ENCODE results near the gene ZNF536.

ZNF536 gene

GRCh38 chr19:30540761-30541160 is 168.6 kb downstream of the ZNF536 start:
- peaks cover 3% of the 10 kb centered on the region in 2 donors for H3K9me3 Mint-ChIP-seq
- H3K27me3 Mint-ChIP-seq, result peaks cover 0 to 4% of the 10 kb centered on the region in 2 donors
- no peak for DNase-seq
- no peak overlapping the region for H3K27ac Mint-ChIP-seq
- H3K36me3 Mint-ChIP-seq, result no peaks in the 10 kb centered on the region
- H3K4me1 Mint-ChIP-seq, result no peaks in the 10 kb centered on the region
- no peak overlapping the region for H3K4me3 Mint-ChIP-seq
- no peak for ATAC-seq (replicated peaks)

DNA sequence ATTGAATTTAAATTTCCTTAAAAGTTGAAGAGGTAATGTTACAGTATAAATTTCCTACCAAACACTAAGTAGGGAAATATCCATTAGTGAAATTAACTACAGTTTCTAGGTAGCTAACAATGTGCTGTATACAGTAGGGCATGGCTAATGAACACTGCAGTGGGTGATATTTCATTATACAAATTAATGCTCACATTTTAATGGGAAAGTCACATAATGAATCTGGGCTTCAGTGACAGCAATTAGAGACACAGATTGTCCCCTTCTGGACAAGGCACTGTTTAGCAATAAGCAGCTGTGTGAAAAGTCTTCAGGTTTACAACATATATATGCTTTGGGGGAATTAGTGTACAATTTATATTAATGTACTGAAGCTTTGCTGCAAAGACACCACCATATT is 169.4 kb downstream of the ZNF536 start:
- DNase-seq (no peak), ATAC-seq (replicated peaks) (no peak)
- no peaks in the 10 kb centered on the region for H3K36me3 Mint-ChIP-seq
- no peak overlapping the region for H3K27ac Mint-ChIP-seq
- no peaks in the 10 kb centered on the region for H3K4me1 Mint-ChIP-seq
- no peak overlapping the region for H3K4me3 Mint-ChIP-seq
- peaks cover 3% of the 10 kb centered on the region in 2 donors for H3K9me3 Mint-ChIP-seq
- no peaks in the 10 kb centered on the region for H3K27me3 Mint-ChIP-seq

GRCh38 chr19:30543243-30543945 is 171.2 kb downstream of the ZNF536 start:
- peaks cover 3% of the 10 kb centered on the region in 2 donors for H3K9me3 Mint-ChIP-seq
- no peak for ATAC-seq (replicated peaks)
- H3K36me3 Mint-ChIP-seq, result no peaks in the 10 kb centered on the region
- no peak for DNase-seq
- no peak overlapping the region for H3K27ac Mint-ChIP-seq
- no peak overlapping the region for H3K4me3 Mint-ChIP-seq
- H3K4me1 Mint-ChIP-seq, result no peaks in the 10 kb centered on the region
- H3K27me3 Mint-ChIP-seq, result no peaks in the 10 kb centered on the region

GRCh38 chr19:30545752-30546151 is 173.6 kb downstream of the ZNF536 start:
- ATAC-seq (replicated peaks) (no peak), DNase-seq (no peak)
- H3K27ac Mint-ChIP-seq, result no peak overlapping the region
- no peaks in the 10 kb centered on the region for H3K27me3 Mint-ChIP-seq
- no peaks in the 10 kb centered on the region for H3K9me3 Mint-ChIP-seq
- H3K4me1 Mint-ChIP-seq, result no peaks in the 10 kb centered on the region
- H3K4me3 Mint-ChIP-seq, result no peak overlapping the region
- no peaks in the 10 kb centered on the region for H3K36me3 Mint-ChIP-seq

DNA sequence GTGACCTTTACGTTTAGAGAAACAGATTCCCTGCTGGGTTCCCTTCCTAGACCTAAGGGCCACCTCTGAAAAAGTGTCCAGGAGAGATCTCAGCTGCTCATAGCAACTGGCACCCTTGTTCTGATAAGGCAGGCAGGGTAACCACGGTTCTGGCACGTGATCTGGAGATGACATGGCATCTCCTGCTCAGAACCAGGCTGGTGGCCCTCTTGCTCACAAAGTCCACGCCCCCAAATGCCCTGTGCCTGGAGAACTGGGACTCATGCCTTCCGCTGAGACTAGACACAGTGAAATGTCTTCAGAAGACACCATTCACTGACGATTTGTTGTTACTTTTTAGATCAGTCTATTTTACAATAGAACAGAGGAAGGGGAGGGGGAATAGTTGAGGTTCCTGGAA is 174.1 kb downstream of the ZNF536 start:
- no peaks in the 10 kb centered on the region for H3K36me3 Mint-ChIP-seq

GRCh38 chr19:30547246-30547645 is 175.1 kb downstream of the ZNF536 start:
- H3K27me3 Mint-ChIP-seq, result no peaks in the 10 kb centered on the region
- no peak for DNase-seq
- ATAC-seq (replicated peaks), result no peak
- H3K4me3 Mint-ChIP-seq, result no peak overlapping the region
- no peaks in the 10 kb centered on the region for H3K4me1 Mint-ChIP-seq
- H3K36me3 Mint-ChIP-seq, result no peaks in the 10 kb centered on the region
- no peaks in the 10 kb centered on the region for H3K9me3 Mint-ChIP-seq
- no peak overlapping the region for H3K27ac Mint-ChIP-seq

More for the DNA sequence above, 174.1 kb downstream of the ZNF536 start:
- no peaks in the 10 kb centered on the region for H3K9me3 Mint-ChIP-seq
- H3K4me3 Mint-ChIP-seq, result no peak overlapping the region
- no peak for DNase-seq
- H3K27ac Mint-ChIP-seq, result no peak overlapping the region
- no peak for ATAC-seq (replicated peaks)
- no peaks in the 10 kb centered on the region for H3K27me3 Mint-ChIP-seq
- no peaks in the 10 kb centered on the region for H3K4me1 Mint-ChIP-seq

DNA sequence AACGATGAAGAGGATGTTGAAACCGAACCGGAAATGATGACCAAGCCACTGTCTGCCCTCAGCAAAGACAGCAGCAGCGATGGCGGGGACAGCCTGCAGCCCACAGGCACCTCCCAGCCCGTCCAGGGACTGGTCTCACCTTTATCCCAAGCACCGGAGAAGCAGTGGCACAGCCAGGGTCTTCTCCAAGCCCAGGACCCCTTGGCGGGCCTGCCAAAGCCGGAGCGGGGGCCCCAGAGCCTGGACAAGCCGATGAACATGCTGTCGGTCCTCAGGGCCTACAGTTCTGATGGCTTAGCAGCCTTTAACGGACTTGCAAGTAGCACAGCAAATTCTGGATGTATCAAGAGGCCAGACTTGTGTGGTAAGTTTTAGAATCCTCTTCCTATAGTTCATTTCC is 177.0 kb downstream of the ZNF536 start:
- no peaks in the 10 kb centered on the region for H3K9me3 Mint-ChIP-seq
- no peaks in the 10 kb centered on the region for H3K36me3 Mint-ChIP-seq
- H3K27ac Mint-ChIP-seq, result no peak overlapping the region
- H3K27me3 Mint-ChIP-seq, result no peaks in the 10 kb centered on the region
- no peak for DNase-seq
- no peaks in the 10 kb centered on the region for H3K4me1 Mint-ChIP-seq
- ATAC-seq (replicated peaks), result no peak
- no peak overlapping the region for H3K4me3 Mint-ChIP-seq

- ATAC-seq (replicated peaks) (no peak), DNase-seq (no peak)
- Mint-ChIP-seq H3K27ac (no peak overlapping the region), H3K36me3 (no peaks in the 10 kb centered on the region), H3K9me3 (no peaks in the 10 kb centered on the region), H3K27me3 (no peaks in the 10 kb centered on the region), H3K4me1 (no peaks in the 10 kb centered on the region), H3K4me3 (no peak overlapping the region)
Observed at GRCh38 chr19:30551271-30551670, 179.1 kb downstream of the ZNF536 start.

GRCh38 chr19:30552593-30552992 is 180.4 kb downstream of the ZNF536 start:
- ATAC-seq (replicated peaks), result no peak
- Mint-ChIP-seq H3K27me3 (no peaks in the 10 kb centered on the region), H3K36me3 (no peaks in the 10 kb centered on the region), H3K4me1 (no peaks in the 10 kb centered on the region), H3K9me3 (no peaks in the 10 kb centered on the region), H3K4me3 (no peak overlapping the region), H3K27ac (peak overlapping the region; percentile 33)
- no peak for DNase-seq

- DNase-seq (no peak), ATAC-seq (replicated peaks) (no peak)
- Mint-ChIP-seq H3K27me3 (peaks cover 0 to 5% of the 10 kb centered on the region in 2 donors), H3K4me1 (no peaks in the 10 kb centered on the region), H3K9me3 (no peaks in the 10 kb centered on the region), H3K27ac (no peak overlapping the region), H3K36me3 (no peaks in the 10 kb centered on the region), H3K4me3 (no peak overlapping the region)
Observed at GRCh38 chr19:30555075-30555790, 183.0 kb downstream of the ZNF536 start.

DNA sequence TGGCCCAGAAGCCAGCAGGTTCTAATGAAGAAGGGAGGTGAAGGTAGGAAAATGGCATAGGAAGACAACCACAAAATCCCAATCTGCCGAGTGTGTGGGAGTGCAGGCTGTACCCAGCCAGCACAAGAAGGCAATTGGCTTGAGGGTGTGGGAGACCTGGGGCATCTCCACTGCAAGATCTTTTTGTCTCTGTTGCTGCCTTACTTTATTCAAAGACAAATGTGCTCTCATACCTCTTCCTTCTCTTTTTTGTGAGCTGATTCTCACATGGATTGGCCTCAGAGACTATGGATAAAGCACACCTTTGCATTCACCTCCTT is 183.6 kb downstream of the ZNF536 start:
- no peak for ATAC-seq (replicated peaks)
- Mint-ChIP-seq H3K9me3 (no peaks in the 10 kb centered on the region), H3K4me3 (no peak overlapping the region)

GRCh38 chr19:30556230-30556711 is 184.1 kb downstream of the ZNF536 start:
- Mint-ChIP-seq H3K27ac (no peak overlapping the region), H3K36me3 (no peaks in the 10 kb centered on the region), H3K27me3 (peaks cover 0 to 5% of the 10 kb centered on the region in 2 donors), H3K4me1 (no peaks in the 10 kb centered on the region), H3K9me3 (no peaks in the 10 kb centered on the region), H3K4me3 (no peak overlapping the region)
- DNase-seq (no peak), ATAC-seq (replicated peaks) (no peak)

More for the DNA sequence above, 183.6 kb downstream of the ZNF536 start:
- Mint-ChIP-seq H3K27ac (no peak overlapping the region), H3K36me3 (no peaks in the 10 kb centered on the region), H3K27me3 (peaks cover 0 to 5% of the 10 kb centered on the region in 2 donors), H3K4me1 (no peaks in the 10 kb centered on the region)
- no peak for DNase-seq

GRCh38 chr19:30557212-30557611 is 185.0 kb downstream of the ZNF536 start:
- Mint-ChIP-seq H3K27ac (no peak overlapping the region), H3K4me1 (no peaks in the 10 kb centered on the region), H3K27me3 (peaks cover 0 to 5% of the 10 kb centered on the region in 2 donors), H3K36me3 (no peaks in the 10 kb centered on the region), H3K4me3 (no peak overlapping the region), H3K9me3 (no peaks in the 10 kb centered on the region)
- ATAC-seq (replicated peaks) (no peak), DNase-seq (no peak)

DNA sequence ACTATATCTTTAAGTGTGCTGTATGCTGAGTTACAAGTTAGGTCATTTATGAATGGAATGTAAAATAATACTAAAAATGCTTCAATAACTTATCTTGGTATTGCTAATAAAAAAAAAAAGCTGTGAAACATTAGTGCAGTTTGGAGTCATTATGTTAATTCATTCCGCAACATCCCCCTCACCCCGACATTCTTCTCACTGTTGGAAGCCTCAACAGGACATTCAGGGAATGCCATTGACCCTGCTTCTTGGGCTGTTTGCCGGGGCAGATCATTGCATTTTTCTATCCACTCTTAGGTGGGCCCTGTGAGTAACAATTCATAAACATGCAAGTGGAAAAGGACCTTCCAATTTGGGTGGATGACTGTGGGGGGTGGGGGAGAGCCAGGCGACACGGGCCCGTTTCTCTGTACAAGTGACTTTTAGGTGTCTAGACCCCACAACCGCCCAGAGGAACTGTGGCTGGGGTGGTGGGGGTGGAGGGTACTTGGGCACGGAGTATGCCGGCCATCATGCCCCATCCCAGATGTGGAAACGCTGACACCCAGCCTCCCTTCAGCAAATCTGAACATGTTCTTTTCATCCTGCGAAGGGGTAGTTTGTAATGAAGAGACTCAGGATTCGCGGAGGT is 185.9 kb downstream of the ZNF536 start:
- DNase-seq (no peak), ATAC-seq (replicated peaks) (no peak)
- H3K36me3 Mint-ChIP-seq, result no peaks in the 10 kb centered on the region
- peaks cover 0 to 5% of the 10 kb centered on the region in 2 donors for H3K27me3 Mint-ChIP-seq
- H3K9me3 Mint-ChIP-seq, result no peaks in the 10 kb centered on the region
- H3K27ac Mint-ChIP-seq, result no peak overlapping the region
- no peaks in the 10 kb centered on the region for H3K4me1 Mint-ChIP-seq
- H3K4me3 Mint-ChIP-seq, result no peak overlapping the region

DNA sequence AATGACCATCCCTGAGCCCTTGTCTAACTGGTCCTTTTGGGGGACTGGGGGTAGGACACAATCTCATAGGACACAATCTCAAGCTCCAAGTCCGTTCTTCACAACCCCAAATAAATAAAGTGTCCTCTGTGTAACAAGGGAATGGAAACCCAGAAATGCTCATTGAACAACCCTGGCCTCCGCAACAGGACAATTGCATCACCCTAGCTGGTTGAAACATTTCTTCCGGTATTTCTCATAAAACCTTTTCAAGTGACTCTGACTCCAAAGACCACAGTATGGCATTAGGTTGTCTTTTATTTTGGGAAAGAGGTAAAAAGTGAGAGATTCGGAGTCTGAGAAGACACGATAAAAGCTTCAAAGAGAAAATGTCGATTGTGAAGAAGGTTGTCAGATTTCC is 186.6 kb downstream of the ZNF536 start:
- no peaks in the 10 kb centered on the region for H3K36me3 Mint-ChIP-seq
- H3K27ac Mint-ChIP-seq, result no peak overlapping the region
- H3K4me1 Mint-ChIP-seq, result no peaks in the 10 kb centered on the region
- DNase-seq (no peak), ATAC-seq (replicated peaks) (no peak)
- no peaks in the 10 kb centered on the region for H3K9me3 Mint-ChIP-seq
- H3K27me3 Mint-ChIP-seq, result peaks cover 0 to 5% of the 10 kb centered on the region in 2 donors
- H3K4me3 Mint-ChIP-seq, result no peak overlapping the region

Data from stimulated activated naive B cell treated with anti-CD40 and anti-IgM and Interleukin-4, amounts not matched to agents 10 μg/mL and 1 μg/mL and 100 μg/mL, for 72 hours (primary cell).